Skeletal muscle satellite cell (primary cell): ENCODE results near the gene FMR1NB.

Experiments used
- H3K27me3 ChIP-seq: 2 replicates; pipeline ENCODE4 v1.7.0; 2013; ENCODE audit warnings: low read length; ENCODE audit not compliant: control insufficient read depth, insufficient read depth
- H3K36me3 ChIP-seq: 2 replicates; pipeline ENCODE4 v1.7.0; 2013; ENCODE audit warnings: mild to moderate bottlenecking, control low read depth, low read length; ENCODE audit not compliant: insufficient read depth
- H3K4me1 ChIP-seq: 2 replicates; pipeline ENCODE4 v1.7.0; 2013; ENCODE audit warnings: low read length; ENCODE audit not compliant: control insufficient read depth, insufficient read depth
- H3K4me2 ChIP-seq: 2 replicates; pipeline ENCODE4 v1.7.0; 2013; ENCODE audit warnings: mild to moderate bottlenecking, low read length
- H3K4me3 ChIP-seq: 2 replicates; pipeline ENCODE4 v1.7.0; 2013; ENCODE audit warnings: low read length
- H3K9ac ChIP-seq: 2 replicates; pipeline ENCODE4 v1.7.0; 2013; ENCODE audit warnings: mild to moderate bottlenecking, low read depth, low read length, moderate library complexity
- H3K9me3 ChIP-seq: replicated peaks from 2 replicates; pipeline ENCODE4 v1.7.0; 2013; ENCODE audit warnings: mild to moderate bottlenecking, control low read depth, low read length

The FMR1NB gene

GRCh38 chrX:148020329-148020728 lies 39.2 kb downstream of the FMR1NB start:
- no peak overlapping the region for H3K4me3 ChIP-seq
- H3K27me3 ChIP-seq = no peaks in the 10 kb centered on the region
- H3K9me3 ChIP-seq = no peaks in the 10 kb centered on the region
- no peak overlapping the region for H3K9ac ChIP-seq
- no peaks in the 10 kb centered on the region for H3K36me3 ChIP-seq
- no peak overlapping the region for H3K4me2 ChIP-seq
- no peaks in the 10 kb centered on the region for H3K4me1 ChIP-seq

DNA sequence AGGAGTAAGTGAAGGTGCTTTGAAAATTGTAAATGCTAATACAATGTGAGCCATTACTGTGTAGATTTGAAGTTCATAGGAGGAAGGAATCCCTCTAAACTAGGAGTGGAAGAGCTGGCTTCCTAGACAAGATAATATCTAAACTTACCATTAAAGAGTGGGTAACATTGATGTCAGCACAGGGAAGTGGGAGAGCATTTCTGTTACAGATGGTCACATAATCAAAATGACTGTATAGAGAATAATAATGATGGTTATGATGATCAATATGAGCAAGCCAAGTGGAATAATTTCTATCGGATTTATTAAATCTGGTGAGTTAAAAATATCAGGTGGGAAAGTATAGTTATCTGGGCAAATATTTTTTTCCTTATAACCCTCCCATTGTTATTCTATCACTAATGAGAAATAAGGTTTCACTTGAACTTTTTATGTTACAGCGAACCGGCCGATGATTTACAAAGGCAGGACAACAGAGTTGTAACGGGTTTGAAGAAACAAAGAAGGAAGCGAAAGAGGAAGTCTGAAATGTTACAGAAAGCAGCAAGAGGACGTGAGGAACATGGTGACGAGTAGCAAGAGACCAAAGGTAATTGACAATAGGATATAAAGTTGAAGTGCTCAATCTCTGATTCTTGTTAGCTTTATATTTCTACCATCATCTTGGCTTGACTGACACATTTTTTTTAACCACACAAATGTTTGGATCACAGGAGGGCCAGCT lies 43.5 kb downstream of the FMR1NB start:
- Histone ChIP-seq H3K36me3 (no peaks in the 10 kb centered on the region), H3K4me3 (no peak overlapping the region), H3K4me1 (no peaks in the 10 kb centered on the region), H3K9me3 (no peaks in the 10 kb centered on the region), H3K4me2 (no peak overlapping the region), H3K9ac (no peak overlapping the region), H3K27me3 (no peaks in the 10 kb centered on the region)

GRCh38 chrX:148035380-148035779 lies 54.2 kb downstream of the FMR1NB start:
- Histone ChIP-seq H3K4me1 (no peaks in the 10 kb centered on the region), H3K4me2 (no peak overlapping the region), H3K36me3 (no peaks in the 10 kb centered on the region), H3K4me3 (no peak overlapping the region), H3K9me3 (no peaks in the 10 kb centered on the region), H3K9ac (no peak overlapping the region), H3K27me3 (no peaks in the 10 kb centered on the region)

DNA sequence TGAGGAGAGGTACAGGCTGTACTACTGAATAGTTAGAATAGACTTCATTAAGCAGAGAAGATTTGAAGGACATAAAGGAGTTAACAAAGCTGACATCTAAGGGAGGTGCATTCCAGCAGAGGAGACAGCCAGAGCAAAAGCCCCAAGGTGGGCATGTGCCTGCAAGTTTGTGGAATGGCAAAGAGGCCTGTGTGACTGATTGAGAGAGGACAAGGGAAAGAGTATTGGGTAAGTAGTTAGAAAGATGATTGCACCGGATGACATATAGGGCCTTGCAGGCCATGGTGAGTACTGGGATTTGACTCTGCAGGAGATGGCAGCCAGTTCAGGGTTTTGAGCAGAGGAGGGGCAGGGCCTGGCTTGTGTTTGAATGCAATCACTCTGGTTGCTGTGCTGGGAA lies 55.9 kb downstream of the FMR1NB start:
- Histone ChIP-seq H3K9me3 (no peaks in the 10 kb centered on the region), H3K27me3 (no peaks in the 10 kb centered on the region), H3K4me2 (no peak overlapping the region), H3K36me3 (no peaks in the 10 kb centered on the region), H3K4me3 (no peak overlapping the region), H3K4me1 (no peaks in the 10 kb centered on the region), H3K9ac (no peak overlapping the region)

GRCh38 chrX:148043271-148043855 lies 62.2 kb downstream of the FMR1NB start:
- H3K9ac ChIP-seq = no peak overlapping the region
- no peaks in the 10 kb centered on the region for H3K27me3 ChIP-seq
- H3K9me3 ChIP-seq = no peaks in the 10 kb centered on the region
- H3K36me3 ChIP-seq = no peaks in the 10 kb centered on the region
- H3K4me2 ChIP-seq = no peak overlapping the region
- no peaks in the 10 kb centered on the region for H3K4me1 ChIP-seq
- H3K4me3 ChIP-seq = no peak overlapping the region

GRCh38 chrX:148047200-148047599 lies 66.1 kb downstream of the FMR1NB start:
- Histone ChIP-seq H3K4me3 (no peak overlapping the region), H3K4me1 (no peaks in the 10 kb centered on the region), H3K36me3 (no peaks in the 10 kb centered on the region)

GRCh38 chrX:148049441-148049840 lies 68.3 kb downstream of the FMR1NB start:
- no peak overlapping the region for H3K4me2 ChIP-seq
- no peaks in the 10 kb centered on the region for H3K4me1 ChIP-seq
- no peaks in the 10 kb centered on the region for H3K27me3 ChIP-seq
- H3K36me3 ChIP-seq = no peaks in the 10 kb centered on the region
- no peak overlapping the region for H3K9ac ChIP-seq
- no peaks in the 10 kb centered on the region for H3K9me3 ChIP-seq
- H3K4me3 ChIP-seq = no peak overlapping the region

More at GRCh38 chrX:148047200-148047599, 66.1 kb downstream of the FMR1NB start:
- Histone ChIP-seq H3K9ac (no peak overlapping the region), H3K27me3 (no peaks in the 10 kb centered on the region), H3K4me2 (no peak overlapping the region), H3K9me3 (no peaks in the 10 kb centered on the region)

DNA sequence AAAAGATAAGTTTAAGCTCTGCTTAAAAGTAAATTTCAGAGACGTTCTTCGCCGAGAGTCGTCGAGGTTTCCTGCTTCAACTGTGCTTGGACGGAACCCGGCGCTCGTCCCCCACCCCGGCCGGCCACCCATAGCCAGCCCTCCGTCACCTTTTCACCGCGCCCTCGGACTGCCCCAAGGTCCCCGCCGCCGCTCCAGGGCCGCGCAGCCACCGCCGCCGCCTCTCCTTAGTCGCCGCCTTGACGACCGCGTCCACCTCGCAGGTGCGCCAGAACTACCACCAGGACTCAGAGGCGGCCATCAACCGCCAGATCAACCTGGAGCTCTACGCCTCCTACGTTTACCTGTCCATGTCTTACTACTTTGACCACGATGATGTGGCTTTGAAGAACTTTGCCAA lies 70.8 kb downstream of the FMR1NB start:
- H3K4me2 ChIP-seq = no peak overlapping the region
- H3K4me3 ChIP-seq = no peak overlapping the region
- H3K9me3 ChIP-seq = no peaks in the 10 kb centered on the region
- H3K9ac ChIP-seq = no peak overlapping the region
- no peaks in the 10 kb centered on the region for H3K36me3 ChIP-seq
- no peaks in the 10 kb centered on the region for H3K4me1 ChIP-seq
- no peaks in the 10 kb centered on the region for H3K27me3 ChIP-seq

DNA sequence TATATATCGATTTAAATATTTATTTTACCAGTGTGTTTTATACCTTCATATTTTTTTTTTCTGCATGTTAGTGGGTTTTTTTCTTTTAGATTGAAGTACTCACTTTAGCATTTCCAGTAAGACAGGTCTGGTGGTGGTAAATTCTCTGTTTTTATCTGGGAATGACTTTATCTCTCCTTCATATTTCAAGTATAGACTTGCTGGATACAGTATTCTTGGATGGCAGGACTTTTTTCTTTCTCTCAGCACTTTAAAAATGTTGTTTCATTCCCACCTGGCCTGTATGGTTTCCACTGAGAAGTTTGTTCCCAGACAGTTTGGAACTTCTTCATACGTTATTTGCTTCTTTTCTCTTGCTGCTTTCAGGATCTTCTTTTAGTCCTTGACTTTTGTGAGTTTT lies 86.1 kb downstream of the FMR1NB start:
- Histone ChIP-seq H3K9ac (no peak overlapping the region), H3K27me3 (no peaks in the 10 kb centered on the region), H3K9me3 (peaks cover 4% of the 10 kb centered on the region), H3K4me1 (no peaks in the 10 kb centered on the region), H3K4me2 (no peak overlapping the region), H3K36me3 (no peaks in the 10 kb centered on the region), H3K4me3 (no peak overlapping the region)

GRCh38 chrX:148069759-148070503 lies 88.8 kb downstream of the FMR1NB start:
- Histone ChIP-seq H3K9me3 (peaks cover 5% of the 10 kb centered on the region), H3K36me3 (no peaks in the 10 kb centered on the region), H3K9ac (no peak overlapping the region), H3K4me2 (no peak overlapping the region), H3K4me1 (no peaks in the 10 kb centered on the region), H3K27me3 (no peaks in the 10 kb centered on the region), H3K4me3 (no peak overlapping the region)

DNA sequence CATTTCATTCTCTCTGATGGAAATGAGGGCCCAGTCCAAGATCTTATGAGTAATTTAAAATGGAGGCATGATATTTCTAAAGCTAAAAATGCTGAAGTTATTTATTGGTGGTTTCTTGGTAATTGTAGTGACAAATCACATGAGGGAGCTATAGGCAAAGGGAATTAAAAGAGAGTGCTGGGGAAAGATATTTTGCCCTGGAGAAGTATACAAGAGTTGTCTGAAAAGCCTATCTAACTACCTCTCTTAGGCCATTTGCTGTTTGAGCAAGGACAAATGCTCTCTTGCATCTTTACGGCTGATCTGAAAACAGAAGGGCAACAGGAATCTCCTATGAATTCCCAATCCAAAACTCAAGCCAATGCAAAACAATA lies 89.4 kb downstream of the FMR1NB start:
- no peaks in the 10 kb centered on the region for H3K4me1 ChIP-seq
- no peak overlapping the region for H3K9ac ChIP-seq
- no peaks in the 10 kb centered on the region for H3K36me3 ChIP-seq

More for the DNA sequence above, 89.4 kb downstream of the FMR1NB start:
- no peak overlapping the region for H3K4me3 ChIP-seq
- H3K4me2 ChIP-seq = no peak overlapping the region
- peaks cover 7% of the 10 kb centered on the region for H3K9me3 ChIP-seq
- H3K27me3 ChIP-seq = no peaks in the 10 kb centered on the region
